MCF 10A (cell line): ENCODE results near the gene SAMD14. TPM values are rescaled to one million over a fixed set of nuclear protein-coding genes. Genes with fewer than 3 reads are reported as not detected.

Experiments
- BruUV-seq: library from RNA; stranded (reverse); fragments of 400-500 nt; replicated peaks from 2 replicates; lab custom pipeline; 2021; lab: Mats Ljungman, UMichigan
- CTCF ChIA-PET: fragments of 300-600 bp; sonication (Branson Sonifier 250); formaldehyde crosslinking; extraction: SDS; loops from one replicate; lab custom pipeline; 2021; ENCODE audit warnings: antibody characterized with exemption, inconsistent platforms; lab: Yijun Ruan, JAX
- POLR2A ChIA-PET: fragments of 300-600, 350-650 bp; sonication (Branson Sonifier 250); formaldehyde crosslinking; extraction: SDS; loops from one replicate; lab custom pipeline; 2020; ENCODE audit warnings: antibody characterized with exemption, inconsistent platforms; lab: Yijun Ruan, JAX
- DNase-seq: peaks from one replicate; pipeline ENCODE4 v3.0.0-alpha.2; 2018; ENCODE audit not compliant: unreplicated experiment
- H3K27ac Mint-ChIP-seq: one replicate; pipeline ENCODE4 v1.8.0; 2022; ENCODE audit warnings: mild to moderate bottlenecking, low read depth, mixed read lengths; ENCODE audit not compliant: unreplicated experiment
- H3K27me3 Mint-ChIP-seq: one replicate; pipeline ENCODE4 v1.8.0; 2022; ENCODE audit warnings: mixed read lengths; ENCODE audit not compliant: insufficient read depth, unreplicated experiment
- H3K36me3 Mint-ChIP-seq: one replicate; pipeline ENCODE4 v1.8.0; 2022; ENCODE audit warnings: mild to moderate bottlenecking, moderate library complexity, mixed read lengths; ENCODE audit not compliant: insufficient read depth, unreplicated experiment
- H3K4me1 Mint-ChIP-seq: one replicate; pipeline ENCODE4 v1.8.0; 2022; ENCODE audit warnings: mixed read lengths; ENCODE audit not compliant: insufficient read depth, unreplicated experiment
- H3K4me3 Mint-ChIP-seq: one replicate; pipeline ENCODE4 v1.8.0; 2022; ENCODE audit warnings: mild to moderate bottlenecking, moderate library complexity, mixed read lengths; ENCODE audit not compliant: unreplicated experiment
- H3K9me3 Mint-ChIP-seq: one replicate; pipeline ENCODE4 v1.8.0; 2022; ENCODE audit warnings: mixed read lengths; ENCODE audit not compliant: unreplicated experiment
- intact Hi-C: fragments of 100-400 bp; cut with micrococcal nuclease; formaldehyde crosslinking; loops from 2 replicates; pipeline ENCODE4 v1.14.1; 2022
- total RNA-seq: library from RNA; stranded (reverse); gene quantifications from 2 replicates; pipeline ENCODE4 v1.2.3, GENCODE V29; 2022
- TF ChIP-seq, protein P1 (sequence below): fragments of 200-600 bp; IDR thresholded peaks from one replicate; pipeline ENCODE4 v1.8.0; 2022; ENCODE audit warnings: antibody characterized with exemption, mild to moderate bottlenecking; ENCODE audit not compliant: unreplicated experiment

The SAMD14 gene
- total RNA-seq, 1 experiment from 2014 or later: 0.09 TPM

DNA sequence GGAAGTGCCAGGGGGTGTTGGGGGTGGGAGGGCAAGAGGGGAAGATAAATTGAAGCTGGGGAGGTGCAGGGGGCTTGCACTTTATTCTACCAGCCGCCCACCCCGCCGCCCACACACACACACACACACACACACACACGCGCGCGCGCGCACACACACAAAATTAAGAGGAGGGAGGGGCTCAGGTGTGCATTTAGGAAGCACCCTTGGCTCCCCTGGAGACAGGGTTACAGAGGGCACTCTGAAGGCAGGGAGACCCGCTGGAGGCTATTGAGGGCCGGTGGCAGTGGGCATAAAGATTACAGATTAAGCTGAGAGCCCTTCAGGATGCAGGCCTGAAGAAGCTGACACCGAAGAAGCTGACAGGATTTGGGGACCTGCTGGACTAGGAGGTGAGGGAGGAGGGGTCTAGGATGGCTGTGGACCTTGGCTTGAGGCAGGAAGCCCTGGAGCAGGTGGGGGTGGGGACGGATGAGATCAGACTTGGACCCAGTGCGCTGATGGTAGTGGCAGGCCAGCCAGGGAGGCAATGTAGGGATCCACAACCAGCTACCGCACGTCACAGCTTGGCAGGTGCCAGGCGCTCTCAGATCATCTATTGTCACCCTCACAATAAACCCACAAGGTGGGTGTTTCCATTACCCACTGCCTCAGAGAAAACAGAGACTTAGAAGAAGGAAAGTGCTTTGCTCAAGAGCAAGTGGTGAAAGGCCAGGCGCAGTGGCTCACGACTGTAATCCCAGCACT, 772 bp upstream of the SAMD14 start:
- CTCF ChIA-PET: interaction anchor here (0.7 to 1.2 kb wide), 3 partner anchors 8 to 57 kb away, joined by 3 to 6 read pairs (median 6); no protein-coding TSS in a partner anchor

DNA sequence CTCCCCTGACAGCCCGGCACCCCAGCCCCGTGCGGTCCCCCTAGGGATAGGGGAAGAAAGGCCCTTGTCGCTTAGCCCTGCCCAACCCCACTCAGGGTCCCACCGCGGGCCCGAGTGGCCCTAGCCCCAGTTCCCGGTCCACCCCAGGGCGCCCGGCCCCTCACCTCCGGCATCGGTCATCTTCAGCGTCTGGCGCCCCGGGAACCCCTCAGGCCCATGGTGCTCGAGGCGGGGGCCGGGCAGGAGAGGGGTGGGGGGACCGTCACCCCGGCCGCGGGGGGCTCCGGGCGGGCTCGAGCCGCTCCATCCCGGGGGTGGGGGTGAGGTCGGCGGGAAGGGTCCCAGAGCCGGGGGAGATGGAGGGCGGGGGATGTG, 620 bp downstream of the SAMD14 start:
- TF ChIP-seq, protein P1, sequence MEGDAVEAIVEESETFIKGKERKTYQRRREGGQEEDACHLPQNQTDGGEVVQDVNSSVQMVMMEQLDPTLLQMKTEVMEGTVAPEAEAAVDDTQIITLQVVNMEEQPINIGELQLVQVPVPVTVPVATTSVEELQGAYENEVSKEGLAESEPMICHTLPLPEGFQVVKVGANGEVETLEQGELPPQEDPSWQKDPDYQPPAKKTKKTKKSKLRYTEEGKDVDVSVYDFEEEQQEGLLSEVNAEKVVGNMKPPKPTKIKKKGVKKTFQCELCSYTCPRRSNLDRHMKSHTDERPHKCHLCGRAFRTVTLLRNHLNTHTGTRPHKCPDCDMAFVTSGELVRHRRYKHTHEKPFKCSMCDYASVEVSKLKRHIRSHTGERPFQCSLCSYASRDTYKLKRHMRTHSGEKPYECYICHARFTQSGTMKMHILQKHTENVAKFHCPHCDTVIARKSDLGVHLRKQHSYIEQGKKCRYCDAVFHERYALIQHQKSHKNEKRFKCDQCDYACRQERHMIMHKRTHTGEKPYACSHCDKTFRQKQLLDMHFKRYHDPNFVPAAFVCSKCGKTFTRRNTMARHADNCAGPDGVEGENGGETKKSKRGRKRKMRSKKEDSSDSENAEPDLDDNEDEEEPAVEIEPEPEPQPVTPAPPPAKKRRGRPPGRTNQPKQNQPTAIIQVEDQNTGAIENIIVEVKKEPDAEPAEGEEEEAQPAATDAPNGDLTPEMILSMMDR: no peak
- H3K27ac Mint-ChIP-seq: no peak overlapping the region
- H3K4me1 Mint-ChIP-seq: peaks cover 12% of the 10 kb centered on the region
- peaks cover 14% of the 10 kb centered on the region for H3K27me3 Mint-ChIP-seq
- no peak for DNase-seq
- intact Hi-C loops: no loop called here
- ChIA-PET CTCF (interaction anchor here (0.5 kb wide), 1 partner anchor 11 kb away, joined by 3 read pairs; no protein-coding TSS in a partner anchor), POLR2A (no interaction called here)
- H3K9me3 Mint-ChIP-seq: no peaks in the 10 kb centered on the region
- H3K4me3 Mint-ChIP-seq: no peak overlapping the region
- BruUV-seq: no TSS peak
- peaks cover 6% of the 10 kb centered on the region for H3K36me3 Mint-ChIP-seq

More for the DNA sequence above, 772 bp upstream of the SAMD14 start:
- Mint-ChIP-seq H3K9me3 (no peaks in the 10 kb centered on the region), H3K4me3 (no peak overlapping the region), H3K4me1 (peaks cover 12% of the 10 kb centered on the region), H3K36me3 (peaks cover 18% of the 10 kb centered on the region), H3K27me3 (peaks cover 14% of the 10 kb centered on the region), H3K27ac (no peak overlapping the region)
- TF ChIP-seq, protein P1: no peak
- no TSS peak for BruUV-seq
- POLR2A ChIA-PET: no interaction called here
- intact Hi-C loops: no loop called here
- DNase-seq: no peak

DNA sequence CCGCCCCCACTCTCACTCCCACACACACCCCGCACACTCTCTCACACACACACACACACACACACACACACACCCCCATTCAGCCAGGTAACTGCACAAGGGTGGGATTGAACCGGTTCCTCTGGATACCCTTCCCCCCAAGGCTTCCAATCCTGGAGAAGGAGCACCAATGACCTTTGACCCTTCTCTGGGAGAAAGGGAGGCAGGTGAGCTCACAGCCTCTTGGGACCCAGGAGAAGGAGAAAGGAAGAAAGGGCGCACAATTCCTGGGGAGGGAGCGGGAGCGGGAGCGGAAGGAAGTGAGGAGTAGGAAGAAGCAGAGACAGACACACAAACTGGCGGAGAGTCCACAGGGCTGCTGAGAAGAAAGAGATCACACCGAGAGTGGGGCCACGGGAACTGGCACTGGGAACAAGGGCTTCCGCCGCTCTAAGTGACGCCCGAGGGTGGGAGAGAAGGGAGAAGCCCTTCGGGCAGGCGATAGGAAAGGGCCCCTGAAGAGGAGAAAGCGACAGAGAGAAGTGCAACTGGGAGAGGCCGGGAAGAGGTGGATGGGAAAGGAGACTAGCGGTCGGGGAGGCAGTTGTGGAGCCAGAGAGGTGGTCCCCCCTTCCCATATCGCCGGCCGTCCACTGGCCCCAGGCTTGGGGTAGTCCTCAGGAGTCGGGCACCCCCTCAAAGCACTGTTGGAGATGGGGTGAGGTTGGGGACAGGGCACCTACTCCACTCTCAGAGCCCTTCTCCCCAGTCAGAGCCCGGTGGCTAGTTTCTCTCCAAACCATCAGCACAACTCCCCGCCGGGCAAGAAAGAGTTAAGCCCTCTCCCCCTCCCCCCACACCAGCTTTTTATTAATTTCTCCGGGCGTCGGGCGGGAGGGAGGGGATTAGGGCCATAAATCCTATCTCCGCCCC, 1.3 kb downstream of the SAMD14 start:
- H3K4me1 Mint-ChIP-seq: peaks cover 12% of the 10 kb centered on the region
- H3K27ac Mint-ChIP-seq: no peak overlapping the region
- POLR2A ChIA-PET: no interaction called here
- CTCF ChIA-PET: interaction anchor here (0.5 to 0.7 kb wide), 2 partner anchors 35 to 49 kb away, joined by 3 to 4 read pairs; no protein-coding TSS in a partner anchor
- H3K4me3 Mint-ChIP-seq: no peak overlapping the region
- intact Hi-C loops: no loop called here
- H3K27me3 Mint-ChIP-seq: peaks cover 14% of the 10 kb centered on the region
- TF ChIP-seq, protein P1: no peak
- BruUV-seq: no TSS peak
- no peaks in the 10 kb centered on the region for H3K9me3 Mint-ChIP-seq
- H3K36me3 Mint-ChIP-seq: peaks cover 6% of the 10 kb centered on the region
- DNase-seq: no peak
